ENCODE results near the gene ARID5B. TPM values are rescaled to one million over a fixed set of nuclear protein-coding genes. Genes with fewer than 3 reads are reported as not detected.

Gene ARID5B
- total and polyA plus RNA-seq, 2 experiments from 2014 or later = 1.3 to 1.6 TPM

GRCh38 chr10:62068464-62068863, 167.0 kb downstream of the ARID5B start (continued):
- no peak for TF ChIP-seq ZNF462 (CRISPR knock-in tag; IDR thresholded peaks at IDR 0.05)
- no peak for TF ChIP-seq CREB1 (CRISPR knock-in tag; IDR thresholded peaks at IDR 0.05; ENCODE audit: low read depth)
- no peak for TF ChIP-seq JUNB (IDR thresholded peaks at IDR 0.05; ENCODE audit: unreplicated experiment)
- no peak for TF ChIP-seq ZNF114 (CRISPR knock-in tag; IDR thresholded peaks at IDR 0.05)
- TF ChIP-seq ZNF331 (CRISPR knock-in tag; IDR thresholded peaks at IDR 0.05; ENCODE audit: low read depth) = no peak
- no peak for TF ChIP-seq ETS1 (IDR thresholded peaks at IDR 0.05)
- no peak for TF ChIP-seq STAT1 (IDR thresholded peaks at IDR 0.05; ENCODE audit: unreplicated experiment)

GRCh38 chr10:62069452-62070178, 168.1 kb downstream of the ARID5B start:
- no peaks in the 10 kb centered on the region for H4K20me1 ChIP-seq (replicated peaks; ENCODE audit: insufficient read depth)
- no peaks in the 10 kb centered on the region; the same call in 1 of the 2 replicates for H3K4me1 ChIP-seq (ENCODE audit: insufficient read depth)
- no peaks in the 10 kb centered on the region for H3F3A ChIP-seq (replicated peaks; ENCODE audit: low read depth)
- no peak for TF ChIP-seq POLR2AphosphoS5 (IDR thresholded peaks at IDR 0.05; ENCODE audit: low read depth)
- TF ChIP-seq ZNF114 (CRISPR knock-in tag; IDR thresholded peaks at IDR 0.05) = no peak
- TF ChIP-seq ZNF331 (CRISPR knock-in tag; IDR thresholded peaks at IDR 0.05; ENCODE audit: low read depth) = no peak
- TF ChIP-seq EZH2 (IDR thresholded peaks at IDR 0.05; ENCODE audit: low read depth, unreplicated experiment) = no peak
- TF ChIP-seq STAT1 (IDR thresholded peaks at IDR 0.05; ENCODE audit: unreplicated experiment) = no peak
- no peak for TF ChIP-seq CTCF (conservative IDR thresholded peaks at IDR 0.05; ENCODE audit: low read depth in 2 of 2)
- TF ChIP-seq NANOG (IDR thresholded peaks at IDR 0.05; ENCODE audit: borderline replicate concordance) = no peak
- TF ChIP-seq EZH2phosphoT487 (IDR thresholded peaks at IDR 0.05; ENCODE audit: unreplicated experiment) = no peak
- no peak for TF ChIP-seq ETS1 (IDR thresholded peaks at IDR 0.05)
- ATAC-seq = no peak
- no peak overlapping the region; the same call in 1 of the 2 replicates for H2AFZ ChIP-seq
- H3K27me3 ChIP-seq (ENCODE audit: insufficient read depth) = no peaks in the 10 kb centered on the region
- H3K36me3 Mint-ChIP-seq (ENCODE audit: low read depth) = no peaks in the 10 kb centered on the region
- peaks cover 14% of the 10 kb centered on the region; the same call in 2 of the 3 replicates for H3K4me1 Mint-ChIP-seq
- no peaks in the 10 kb centered on the region for H3K9me3 Mint-ChIP-seq
- no peak overlapping the region for H3K27ac ChIP-seq (ENCODE audit: low read depth)
- no peak overlapping the region for H3K4me3 Mint-ChIP-seq
- H3K36me3 ChIP-seq (ENCODE audit: insufficient read depth) = no peaks in the 10 kb centered on the region
- H3K27ac Mint-ChIP-seq = no peak overlapping the region
- peak overlapping the region; percentile 43; the same call in 1 of the 2 replicates for H3K4me2 ChIP-seq
- no peak overlapping the region for H3K4me3 ChIP-seq
- no peaks in the 10 kb centered on the region for H3K27me3 Mint-ChIP-seq (ENCODE audit: insufficient read depth, low read depth, poor library complexity)
- 0 out of 2 replicates have a peak, but pooled peaks cover 4% of the 10 kb centered on the region for H3K9me2 ChIP-seq (ENCODE audit: insufficient read depth)
- DNase-seq (ENCODE audit: low spot score) = no peak
- H3K79me2 ChIP-seq (replicated peaks; ENCODE audit: insufficient read depth) = no peaks in the 10 kb centered on the region

Measured in GM23338 (cell line).